IMR-90 (cell line): ENCODE results near the gene IL17D. TPM values are rescaled to one million over a fixed set of nuclear protein-coding genes. Genes with fewer than 3 reads are reported as not detected.

Experiments
- ATAC-seq: fragments of 200-7000 bp; cut with Tn5 transposase; 2 replicates; pipeline ENCODE4 v1.9.1; 2020; ENCODE audit warnings: low read depth, mild to moderate bottlenecking, moderate library complexity
- BruUV-seq: library from RNA; stranded (reverse); fragments of 400-500 nt; replicated peaks from 2 replicates; lab custom pipeline; 2021; lab: Mats Ljungman, UMichigan
- CTCF ChIA-PET: fragments of 300-600 bp; formaldehyde crosslinking; extraction: SDS; loops from one replicate; lab custom pipeline; 2021; ENCODE audit warnings: antibody characterized with exemption; lab: Yijun Ruan, JAX
- POLR2A ChIA-PET: fragments of 300-600 bp; sonication (Branson Sonifier 250); formaldehyde crosslinking; loops from one replicate; lab custom pipeline; 2022; ENCODE audit warnings: antibody characterized with exemption; ENCODE audit not compliant: unreplicated experiment; lab: Charles Lee
- DNase-seq: peaks from one replicate; pipeline ENCODE4 v3.0.0; 2013
- H2AFZ ChIP-seq: replicated peaks from 2 replicates; pipeline ENCODE3; 2013; ENCODE audit warnings: low read length, mild to moderate bottlenecking; ENCODE audit not compliant: poor library complexity
- H2AK5ac ChIP-seq: 2 replicates; pipeline ENCODE4 v1.6.1; 2013; ENCODE audit warnings: low read depth, low read length, inconsistent platforms
- H2AK9ac ChIP-seq: replicated peaks from 2 replicates; pipeline ENCODE3; 2013; ENCODE audit warnings: mild to moderate bottlenecking, low read depth, low read length, moderate library complexity; ENCODE audit not compliant: poor library complexity
- H2BK120ac ChIP-seq: 2 replicates; pipeline ENCODE4 v1.6.1; 2013; ENCODE audit warnings: low read depth, low read length, inconsistent platforms
- H2BK15ac ChIP-seq: 3 replicates; pipeline ENCODE4 v1.6.1; 2013; ENCODE audit warnings: low read depth, low read length, inconsistent platforms
- H2BK20ac ChIP-seq: 2 replicates; pipeline ENCODE4 v1.6.1; 2013; ENCODE audit warnings: low read depth, mild to moderate bottlenecking, inconsistent platforms, low read length, moderate library complexity
- H2BK5ac ChIP-seq: 2 replicates; pipeline ENCODE4 v1.6.1; 2013; ENCODE audit warnings: mild to moderate bottlenecking, low read depth, low read length, inconsistent platforms; ENCODE audit not compliant: poor library complexity, severe bottlenecking
- H3K14ac ChIP-seq: replicated peaks from 2 replicates; pipeline ENCODE4 v1.6.1; 2013; ENCODE audit warnings: low read depth, low read length, inconsistent platforms
- H3K18ac ChIP-seq: 2 replicates; pipeline ENCODE4 v1.6.1; 2013; ENCODE audit warnings: low read depth, low read length, control low read depth
- H3K23ac ChIP-seq: 2 replicates; pipeline ENCODE4 v1.6.1; 2013; ENCODE audit warnings: low read depth, low read length, inconsistent platforms
- H3K27ac ChIP-seq: 2 replicates; pipeline ENCODE4 v1.5.1; 2013; ENCODE audit warnings: mild to moderate bottlenecking, control low read depth, low read length; ENCODE audit not compliant: insufficient read depth
- H3K27me3 ChIP-seq: 2 replicates; pipeline ENCODE4 v1.6.1; 2013; ENCODE audit warnings: low read length; ENCODE audit not compliant: control insufficient read depth, insufficient read depth
- H3K36me3 ChIP-seq: 2 replicates; pipeline ENCODE4 v1.6.1; 2013; ENCODE audit warnings: low read length, mixed read lengths; ENCODE audit not compliant: control insufficient read depth, insufficient read depth
- H3K4ac ChIP-seq: 2 replicates; pipeline ENCODE4 v1.6.1; 2013; ENCODE audit warnings: low read depth, low read length, inconsistent platforms
- H3K4me1 ChIP-seq: 2 replicates; pipeline ENCODE4 v1.6.1; 2013; ENCODE audit warnings: low read length, mixed read lengths; ENCODE audit not compliant: control insufficient read depth, insufficient read depth
- H3K4me2 ChIP-seq: 2 replicates; pipeline ENCODE4 v1.6.1; 2013; ENCODE audit warnings: low read depth, mild to moderate bottlenecking, control low read depth, low read length, moderate library complexity
- H3K4me3 ChIP-seq: 2 replicates; pipeline ENCODE4 v1.5.1; 2013; ENCODE audit warnings: low read depth, mild to moderate bottlenecking, control low read depth, low read length, moderate library complexity; ENCODE audit not compliant: insufficient read depth
- H3K56ac ChIP-seq: 2 replicates; pipeline ENCODE4 v1.6.1; 2013; ENCODE audit warnings: low read length, inconsistent platforms; ENCODE audit not compliant: insufficient read depth; ENCODE audit errors: extremely low read depth
- H3K79me1 ChIP-seq, 2 experiments: 2 replicates each; pipeline ENCODE4 v1.6.1; 2013; ENCODE audit warnings: low read length in 2 of 2, inconsistent platforms in 1 of 2, low read depth in 1 of 2
- H3K9ac ChIP-seq: 2 replicates; pipeline ENCODE4 v1.6.1; 2013; ENCODE audit warnings: low read depth, low read length, control low read depth
- H3K9me1 ChIP-seq: 2 replicates; pipeline ENCODE4 v1.6.1; 2013; ENCODE audit warnings: low read length, inconsistent platforms; ENCODE audit not compliant: insufficient read depth
- H3K9me3 ChIP-seq: 2 replicates; pipeline ENCODE4 v1.6.1; 2013; ENCODE audit warnings: low read length; ENCODE audit not compliant: control insufficient read depth, insufficient read depth
- H4K20me1 ChIP-seq: 2 replicates; pipeline ENCODE4 v1.6.1; 2013; ENCODE audit warnings: low read length, inconsistent platforms; ENCODE audit not compliant: insufficient read depth
- H4K5ac ChIP-seq: 2 replicates; pipeline ENCODE4 v1.6.1; 2013; ENCODE audit warnings: mild to moderate bottlenecking, low read depth, low read length, control low read depth
- H4K8ac ChIP-seq, 2 experiments: 2 replicates each; pipeline ENCODE4 v1.6.1; 2013; ENCODE audit warnings: low read depth in 2 of 2, low read length in 2 of 2, control low read depth in 1 of 2, inconsistent platforms in 1 of 2
- H4K91ac ChIP-seq: 2 replicates; pipeline ENCODE4 v1.6.1; 2013; ENCODE audit warnings: low read depth, low read length, inconsistent platforms; ENCODE audit not compliant: insufficient read depth
- BHLHE40 ChIP-seq: fragments of 150-350 bp; IDR thresholded peaks from 2 replicates; pipeline ENCODE4 v1.6.1; 2016; ENCODE audit warnings: mild to moderate bottlenecking, low read depth, low read length
- CEBPB ChIP-seq: IDR thresholded peaks from 2 replicates; pipeline ENCODE4 v1.6.1; 2012; ENCODE audit warnings: low read depth, low read length, improper control_type of control experiment
- FOS ChIP-seq: fragments of 150-350 bp; IDR thresholded peaks from 2 replicates; pipeline ENCODE4 v1.6.1; 2016; ENCODE audit warnings: low read depth, low read length
- MAFK ChIP-seq: IDR thresholded peaks from 2 replicates; pipeline ENCODE4 v1.6.1; 2012; ENCODE audit warnings: low read depth, low read length, improper control_type of control experiment
- MAZ ChIP-seq: IDR thresholded peaks from 2 replicates; pipeline ENCODE4 v1.6.1; 2012; ENCODE audit warnings: low read depth, mild to moderate bottlenecking, low read length, improper control_type of control experiment, moderate library complexity, borderline replicate concordance
- MXI1 ChIP-seq: IDR thresholded peaks from 2 replicates; pipeline ENCODE4 v1.6.1; 2012; ENCODE audit warnings: low read depth, mild to moderate bottlenecking, low read length, moderate library complexity, borderline replicate concordance
- RAD21 ChIP-seq: IDR thresholded peaks from 2 replicates; pipeline ENCODE4 v1.6.1; 2012; ENCODE audit warnings: low read length, improper control_type of control experiment
- RCOR1 ChIP-seq: IDR thresholded peaks from 2 replicates; pipeline ENCODE4 v1.6.1; 2012; ENCODE audit warnings: mild to moderate bottlenecking, low read length, improper control_type of control experiment; ENCODE audit not compliant: insufficient replicate concordance
- RFX5 ChIP-seq: IDR thresholded peaks from 2 replicates; pipeline ENCODE4 v1.8.0; 2012; ENCODE audit warnings: low read depth, mild to moderate bottlenecking, low read length, moderate library complexity
- SMC3 ChIP-seq: fragments of 150-350 bp; IDR thresholded peaks from 2 replicates; pipeline ENCODE4 v1.6.1; 2016; ENCODE audit warnings: low read depth, mild to moderate bottlenecking, antibody characterized with exemption, low read length, moderate library complexity
- WGBS, 2 experiments: methylation state at CpG; one replicate each; pipeline versions ENCODE4 v1.1.5 to v1.1.7; 2013; ENCODE audit warnings: missing lambda C conversion rate in 2 of 2; ENCODE audit not compliant: insufficient read length in 1 of 2; ENCODE audit errors: extremely low coverage in 2 of 2; 5-methylcytosine and 5-hydroxymethylcytosine counted together
- dilution Hi-C: fragments of 300-500 bp; cut with HindIII; formaldehyde crosslinking; loops from one replicate; pipeline ENCODE4 v1.14.3; 2018; ENCODE audit warnings: low sequenced_read_pairs; ENCODE audit not compliant: unreplicated experiment
- in situ Hi-C: fragments of 300-500 bp; cut with MboI; formaldehyde crosslinking; loops from 3 replicates; pipeline ENCODE4 v1.14.3; 2019; ENCODE audit warnings: low sequenced_read_pairs, inconsistent platforms, mixed read lengths
- intact Hi-C: fragments of 100-400 bp; cut with micrococcal nuclease; formaldehyde crosslinking; loops from 2 replicates; pipeline ENCODE4 v1.10.0; 2022
- polyA plus RNA-seq, 3 experiments: library from polyadenylated mRNA; depleted of rRNA; stranded (reverse); fragments of >200 nt; gene quantifications; 2 replicates each; pipeline ENCODE4 v1.2.3, GENCODE V29; 2012; ENCODE audit warnings: low replicate concordance in 1 of 3
- total RNA-seq: library from RNA; depleted of rRNA; stranded (reverse); fragments of >200 nt; gene quantifications from 2 replicates; pipeline ENCODE4 v1.2.3, GENCODE V29; 2012
- TF ChIP-seq, protein P1 (sequence below): fragments of 150-350 bp; IDR thresholded peaks from 2 replicates; pipeline ENCODE4 v1.6.1; 2017; ENCODE audit warnings: mild to moderate bottlenecking, antibody characterized with exemption, low read length, low read depth
- TF ChIP-seq, protein P2 (sequence below): fragments of 150-350 bp; IDR thresholded peaks from 2 replicates; pipeline ENCODE4 v1.6.1; 2016; ENCODE audit warnings: low read depth, mild to moderate bottlenecking, low read length, moderate library complexity, borderline replicate concordance
- TF ChIP-seq, protein P3 (sequence below): conservative IDR thresholded peaks from 2 replicates; pipeline ENCODE4 v1.5.1; 2012; ENCODE audit warnings: mild to moderate bottlenecking, low read depth, low read length, improper control_type of control experiment

The IL17D gene
- total and polyA plus RNA-seq, 2 of the 4 experiments (the other 2 are of a cell fraction): 0.72 to 1.4 TPM

GRCh38 chr13:20669162-20669561, 34.3 kb upstream of the IL17D start:
- H3K14ac ChIP-seq: no peak overlapping the region
- H3K36me3 ChIP-seq: peaks cover 2% of the 10 kb centered on the region; the same call in 1 of the 2 replicates
- H2BK120ac ChIP-seq: no peak overlapping the region
- no peaks in the 10 kb centered on the region for H3K27me3 ChIP-seq
- ChIA-PET CTCF (no interaction called here), POLR2A (no interaction called here)
- no peak overlapping the region for H3K4me3 ChIP-seq
- peaks cover 2% of the 10 kb centered on the region; the same call in 1 of the 2 replicates for H3K4me1 ChIP-seq
- intact Hi-C loops (no loop called here), dilution Hi-C loops (no loop called here), in situ Hi-C loops (no loop called here)
- 0 out of 2 replicates have a peak, but pooled peaks cover 3% of the 10 kb centered on the region for H3K9me1 ChIP-seq
- no peaks in the 10 kb centered on the region for H3K79me1 ChIP-seq
- WGBS, 2 experiments: no CpG with 5 or more reads among the region's 5 CpGs
- no peak overlapping the region for H3K9ac ChIP-seq
- H3K4me2 ChIP-seq: no peak overlapping the region
- no peaks in the 10 kb centered on the region for H4K20me1 ChIP-seq
- H2AFZ ChIP-seq: no peak overlapping the region
- no peaks in the 10 kb centered on the region for H3K9me3 ChIP-seq
- no peak for ATAC-seq
- H3K27ac ChIP-seq: no peak overlapping the region
- no peak overlapping the region for H3K18ac ChIP-seq
- H2AK5ac ChIP-seq: no peak overlapping the region
- TF ChIP-seq MAZ (no peak), RCOR1 (no peak), MAFK (no peak), BHLHE40 (no peak), MXI1 (no peak), SMC3 (no peak), FOS (no peak), RAD21 (no peak), CEBPB (no peak), RFX5 (no peak)
- TF ChIP-seq, protein P1, sequence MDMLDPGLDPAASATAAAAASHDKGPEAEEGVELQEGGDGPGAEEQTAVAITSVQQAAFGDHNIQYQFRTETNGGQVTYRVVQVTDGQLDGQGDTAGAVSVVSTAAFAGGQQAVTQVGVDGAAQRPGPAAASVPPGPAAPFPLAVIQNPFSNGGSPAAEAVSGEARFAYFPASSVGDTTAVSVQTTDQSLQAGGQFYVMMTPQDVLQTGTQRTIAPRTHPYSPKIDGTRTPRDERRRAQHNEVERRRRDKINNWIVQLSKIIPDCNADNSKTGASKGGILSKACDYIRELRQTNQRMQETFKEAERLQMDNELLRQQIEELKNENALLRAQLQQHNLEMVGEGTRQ: no peak
- TF ChIP-seq, protein P2, sequence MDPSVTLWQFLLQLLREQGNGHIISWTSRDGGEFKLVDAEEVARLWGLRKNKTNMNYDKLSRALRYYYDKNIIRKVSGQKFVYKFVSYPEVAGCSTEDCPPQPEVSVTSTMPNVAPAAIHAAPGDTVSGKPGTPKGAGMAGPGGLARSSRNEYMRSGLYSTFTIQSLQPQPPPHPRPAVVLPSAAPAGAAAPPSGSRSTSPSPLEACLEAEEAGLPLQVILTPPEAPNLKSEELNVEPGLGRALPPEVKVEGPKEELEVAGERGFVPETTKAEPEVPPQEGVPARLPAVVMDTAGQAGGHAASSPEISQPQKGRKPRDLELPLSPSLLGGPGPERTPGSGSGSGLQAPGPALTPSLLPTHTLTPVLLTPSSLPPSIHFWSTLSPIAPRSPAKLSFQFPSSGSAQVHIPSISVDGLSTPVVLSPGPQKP: no peak
- TF ChIP-seq, protein P3, sequence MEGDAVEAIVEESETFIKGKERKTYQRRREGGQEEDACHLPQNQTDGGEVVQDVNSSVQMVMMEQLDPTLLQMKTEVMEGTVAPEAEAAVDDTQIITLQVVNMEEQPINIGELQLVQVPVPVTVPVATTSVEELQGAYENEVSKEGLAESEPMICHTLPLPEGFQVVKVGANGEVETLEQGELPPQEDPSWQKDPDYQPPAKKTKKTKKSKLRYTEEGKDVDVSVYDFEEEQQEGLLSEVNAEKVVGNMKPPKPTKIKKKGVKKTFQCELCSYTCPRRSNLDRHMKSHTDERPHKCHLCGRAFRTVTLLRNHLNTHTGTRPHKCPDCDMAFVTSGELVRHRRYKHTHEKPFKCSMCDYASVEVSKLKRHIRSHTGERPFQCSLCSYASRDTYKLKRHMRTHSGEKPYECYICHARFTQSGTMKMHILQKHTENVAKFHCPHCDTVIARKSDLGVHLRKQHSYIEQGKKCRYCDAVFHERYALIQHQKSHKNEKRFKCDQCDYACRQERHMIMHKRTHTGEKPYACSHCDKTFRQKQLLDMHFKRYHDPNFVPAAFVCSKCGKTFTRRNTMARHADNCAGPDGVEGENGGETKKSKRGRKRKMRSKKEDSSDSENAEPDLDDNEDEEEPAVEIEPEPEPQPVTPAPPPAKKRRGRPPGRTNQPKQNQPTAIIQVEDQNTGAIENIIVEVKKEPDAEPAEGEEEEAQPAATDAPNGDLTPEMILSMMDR: no peak
- H2BK5ac ChIP-seq: no peak overlapping the region
- H4K91ac ChIP-seq: no peak overlapping the region
- BruUV-seq: no TSS peak
- H2AK9ac ChIP-seq: no peak overlapping the region
- no peak overlapping the region for H3K23ac ChIP-seq
- H4K5ac ChIP-seq: no peak overlapping the region
- no peak overlapping the region for H3K56ac ChIP-seq
- DNase-seq: no peak
- H3K4ac ChIP-seq: no peak overlapping the region
- H4K8ac ChIP-seq: no peak overlapping the region
- H2BK15ac ChIP-seq: no peak overlapping the region
- no peak overlapping the region for H2BK20ac ChIP-seq
